ENCODE measurements around the gene SPC25.

- TF ChIP-seq CTCF (IDR thresholded peaks at IDR 0.05) (no peak), POLR2AphosphoS5 (IDR thresholded peaks at IDR 0.05) (no peak)
Measured at GRCh38 chr2:168903888-168904287, 13.7 kb upstream of the SPC25 start.

Data from breast epithelium (tissue), 3 donors.